DND-41 (cell line): ENCODE measurements around the gene TTLL11.

ENCODE experiments used
- ATAC-seq: fragments of 200-7000 bp; cut with Tn5 transposase; 3 replicates; pipeline ENCODE4 v1.9.1; 2021; ENCODE audit warnings: low read depth; ENCODE audit not compliant: insufficient read depth
- DNase-seq: peaks from one replicate; pipeline ENCODE4 v3.0.0-alpha.2; 2020
- H2AFZ ChIP-seq: 2 replicates; pipeline ENCODE4 v1.6.0; 2012; ENCODE audit warnings: low read depth, low read length
- H3K27ac ChIP-seq: 2 replicates; pipeline ENCODE4 v1.5.1; 2012; ENCODE audit warnings: low read length, inconsistent platforms
- H3K27me3 ChIP-seq: fragments of 200-600 bp; sonication (generic); 2 replicates; pipeline ENCODE4 v1.6.0; 2012; ENCODE audit warnings: low read length, mild to moderate bottlenecking, inconsistent platforms; ENCODE audit not compliant: insufficient read depth, poor library complexity
- H3K36me3 ChIP-seq: 2 replicates; pipeline ENCODE4 v1.5.1; 2012; ENCODE audit warnings: low read length, inconsistent platforms; ENCODE audit not compliant: insufficient read depth
- H3K4me1 ChIP-seq: 2 replicates; pipeline ENCODE4 v1.5.1; 2012; ENCODE audit warnings: mild to moderate bottlenecking, low read length; ENCODE audit not compliant: insufficient read depth
- H3K4me2 ChIP-seq: 2 replicates; pipeline ENCODE4 v1.6.0; 2012; ENCODE audit warnings: mild to moderate bottlenecking, moderate library complexity, low read length, inconsistent platforms; ENCODE audit not compliant: insufficient read depth
- H3K4me3 ChIP-seq, 2 experiments: fragments of 200-600 bp in 1 of 2; shearing (Covaris generic) in 1 of 2; 2 replicates each; pipeline ENCODE4 v1.5.1; 2012 to 2016; ENCODE audit warnings: inconsistent platforms in 2 of 2, low read length in 2 of 2, mild to moderate bottlenecking in 2 of 2, low read depth in 1 of 2, moderate library complexity in 1 of 2
- H3K79me2 ChIP-seq: 2 replicates; pipeline ENCODE4 v1.6.0; 2012; ENCODE audit warnings: low read length, inconsistent platforms; ENCODE audit not compliant: insufficient read depth
- H3K9ac ChIP-seq: 2 replicates; pipeline ENCODE4 v1.6.0; 2012; ENCODE audit warnings: low read depth, mild to moderate bottlenecking, inconsistent platforms, low read length, moderate library complexity
- H3K9me3 ChIP-seq: 2 replicates; pipeline ENCODE4 v1.5.1; 2012; ENCODE audit warnings: low read length, moderate library complexity, mild to moderate bottlenecking, inconsistent platforms; ENCODE audit not compliant: insufficient read depth, severe bottlenecking
- H4K20me1 ChIP-seq: 2 replicates; pipeline ENCODE4 v1.6.0; 2012; ENCODE audit warnings: low read length; ENCODE audit not compliant: insufficient read depth
- EZH2 ChIP-seq: IDR thresholded peaks from 3 replicates; pipeline ENCODE4 v1.6.1; 2012; ENCODE audit warnings: borderline replicate concordance, low read depth, mild to moderate bottlenecking, moderate library complexity, low read length, inconsistent platforms; ENCODE audit not compliant: severe bottlenecking
- TF ChIP-seq, protein P1 (sequence below): IDR thresholded peaks from 2 replicates; pipeline ENCODE4 v1.5.1; 2012; ENCODE audit warnings: borderline replicate concordance, low read length, moderate library complexity, mild to moderate bottlenecking; ENCODE audit not compliant: poor library complexity, severe bottlenecking; ENCODE audit errors: extremely low read depth

TTLL11 gene

DNA sequence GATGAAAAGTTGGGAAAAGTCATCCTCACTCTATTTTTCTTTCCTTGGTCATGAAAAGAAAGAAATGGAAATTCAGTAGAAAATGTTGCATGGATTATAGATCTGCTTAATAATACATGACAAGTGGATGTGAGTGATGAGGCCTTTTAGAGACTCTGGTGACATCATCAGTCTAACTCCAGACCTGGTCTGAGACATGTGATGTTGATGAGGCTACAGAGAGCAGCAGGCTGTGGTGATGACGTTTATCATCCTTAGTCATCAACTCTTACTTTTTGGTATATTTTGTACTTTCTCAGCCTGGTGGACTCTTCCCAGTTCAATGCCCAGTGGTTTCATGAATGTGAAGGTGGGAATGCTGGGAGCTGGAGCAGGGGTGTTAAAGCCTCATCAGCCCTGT is 116.4 kb downstream of the TTLL11 start:
- no peaks in the 10 kb centered on the region for H3K9me3 ChIP-seq
- no peak overlapping the region for H3K9ac ChIP-seq
- ATAC-seq: no peak
- no peaks in the 10 kb centered on the region for H3K4me1 ChIP-seq
- no peak for DNase-seq
- H3K79me2 ChIP-seq: no peaks in the 10 kb centered on the region
- H3K27ac ChIP-seq: no peak overlapping the region
- no peak overlapping the region for H3K4me2 ChIP-seq
- H2AFZ ChIP-seq: no peak overlapping the region
- H4K20me1 ChIP-seq: no peaks in the 10 kb centered on the region
- H3K27me3 ChIP-seq: no peaks in the 10 kb centered on the region
- TF ChIP-seq EZH2: no peak
- TF ChIP-seq, protein P1, sequence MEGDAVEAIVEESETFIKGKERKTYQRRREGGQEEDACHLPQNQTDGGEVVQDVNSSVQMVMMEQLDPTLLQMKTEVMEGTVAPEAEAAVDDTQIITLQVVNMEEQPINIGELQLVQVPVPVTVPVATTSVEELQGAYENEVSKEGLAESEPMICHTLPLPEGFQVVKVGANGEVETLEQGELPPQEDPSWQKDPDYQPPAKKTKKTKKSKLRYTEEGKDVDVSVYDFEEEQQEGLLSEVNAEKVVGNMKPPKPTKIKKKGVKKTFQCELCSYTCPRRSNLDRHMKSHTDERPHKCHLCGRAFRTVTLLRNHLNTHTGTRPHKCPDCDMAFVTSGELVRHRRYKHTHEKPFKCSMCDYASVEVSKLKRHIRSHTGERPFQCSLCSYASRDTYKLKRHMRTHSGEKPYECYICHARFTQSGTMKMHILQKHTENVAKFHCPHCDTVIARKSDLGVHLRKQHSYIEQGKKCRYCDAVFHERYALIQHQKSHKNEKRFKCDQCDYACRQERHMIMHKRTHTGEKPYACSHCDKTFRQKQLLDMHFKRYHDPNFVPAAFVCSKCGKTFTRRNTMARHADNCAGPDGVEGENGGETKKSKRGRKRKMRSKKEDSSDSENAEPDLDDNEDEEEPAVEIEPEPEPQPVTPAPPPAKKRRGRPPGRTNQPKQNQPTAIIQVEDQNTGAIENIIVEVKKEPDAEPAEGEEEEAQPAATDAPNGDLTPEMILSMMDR: no peak
- H3K4me3 ChIP-seq: no peak overlapping the region
- H3K36me3 ChIP-seq: no peaks in the 10 kb centered on the region

DNA sequence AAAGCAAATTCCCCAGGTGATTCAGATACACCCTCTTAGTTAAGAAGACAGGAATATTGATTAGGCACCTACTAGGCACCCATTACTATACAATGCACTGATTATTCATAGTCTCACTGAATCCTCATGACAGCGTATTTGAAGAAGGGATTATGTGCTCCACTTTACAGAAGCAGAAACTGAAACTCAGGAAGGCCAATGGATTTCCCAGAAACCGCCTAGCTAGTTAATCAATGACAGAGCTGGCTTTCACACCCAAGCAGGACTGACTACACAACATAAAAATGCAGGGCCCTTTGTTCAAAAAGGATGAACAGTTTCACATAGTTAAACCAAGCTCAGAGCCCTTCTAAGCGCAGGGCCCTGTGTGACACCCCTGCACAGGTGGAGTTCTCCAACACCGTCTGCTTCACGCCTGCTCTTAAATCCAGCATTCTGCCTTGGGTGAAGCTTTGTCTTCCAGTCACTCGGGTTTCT is 117.3 kb downstream of the TTLL11 start:
- H4K20me1 ChIP-seq: no peaks in the 10 kb centered on the region
- DNase-seq: no peak
- no peak overlapping the region for H3K27ac ChIP-seq
- no peak overlapping the region for H3K4me2 ChIP-seq
- ATAC-seq: no peak
- H3K4me1 ChIP-seq: no peaks in the 10 kb centered on the region
- no peaks in the 10 kb centered on the region for H3K36me3 ChIP-seq
- H2AFZ ChIP-seq: no peak overlapping the region
- H3K79me2 ChIP-seq: no peaks in the 10 kb centered on the region
- TF ChIP-seq, protein P1: no peak
- TF ChIP-seq EZH2: no peak
- H3K9me3 ChIP-seq: no peaks in the 10 kb centered on the region
- no peak overlapping the region for H3K4me3 ChIP-seq
- no peak overlapping the region for H3K9ac ChIP-seq
- H3K27me3 ChIP-seq: no peaks in the 10 kb centered on the region

DNA sequence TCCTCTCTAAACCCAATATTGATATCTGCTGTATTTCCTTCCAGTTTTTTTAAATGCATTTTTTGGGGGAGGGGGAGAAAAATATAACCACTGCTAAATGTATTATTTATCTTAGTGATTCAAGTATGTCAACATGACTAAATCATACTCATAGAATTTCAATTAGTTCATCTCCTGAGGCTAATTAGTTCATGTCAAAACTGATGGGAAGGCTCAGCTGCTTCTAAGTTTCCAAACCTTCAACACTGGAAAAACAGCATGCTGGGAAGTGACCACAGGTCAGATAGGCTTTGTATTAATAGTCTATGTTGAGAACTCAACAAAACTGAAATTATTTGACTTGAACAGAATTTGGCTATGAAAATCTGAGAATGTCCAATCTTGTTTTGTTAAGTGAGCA is 118.7 kb downstream of the TTLL11 start:
- Histone ChIP-seq H3K9ac (no peak overlapping the region), H3K36me3 (no peaks in the 10 kb centered on the region), H2AFZ (no peak overlapping the region), H3K4me2 (no peak overlapping the region), H3K4me1 (no peaks in the 10 kb centered on the region), H3K27ac (no peak overlapping the region), H3K4me3 (no peak overlapping the region), H3K9me3 (no peaks in the 10 kb centered on the region), H3K27me3 (no peaks in the 10 kb centered on the region), H3K79me2 (no peaks in the 10 kb centered on the region), H4K20me1 (no peaks in the 10 kb centered on the region)
- no peak for ATAC-seq
- DNase-seq: no peak
- TF ChIP-seq EZH2: no peak
- TF ChIP-seq, protein P1: no peak

DNA sequence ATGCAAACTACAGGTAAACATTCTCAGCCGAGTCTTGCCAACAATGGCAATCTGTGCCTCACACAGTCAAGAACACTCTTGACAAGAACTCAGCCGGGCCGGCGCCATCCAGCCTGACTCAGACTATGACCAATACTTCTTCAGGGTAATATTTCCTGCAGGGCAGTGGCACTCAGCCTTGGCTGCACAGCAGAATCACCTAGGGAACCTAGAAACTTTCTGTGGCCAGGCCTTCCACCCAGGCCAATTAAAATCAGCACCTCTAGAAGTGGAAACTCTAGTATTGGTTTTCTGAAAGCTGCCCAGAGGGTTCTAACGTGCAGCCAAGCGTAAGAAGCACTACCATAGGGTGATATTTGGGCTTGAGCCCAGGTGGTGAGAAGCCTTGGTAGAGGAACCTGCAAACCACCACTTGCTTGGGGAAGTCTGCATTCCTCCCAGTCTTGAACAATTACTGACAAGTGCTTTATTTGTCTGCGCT is 120.6 kb downstream of the TTLL11 start:
- no peaks in the 10 kb centered on the region for H3K4me1 ChIP-seq
- ATAC-seq (no peak), DNase-seq (no peak)
- H3K9me3 ChIP-seq: no peaks in the 10 kb centered on the region
- no peaks in the 10 kb centered on the region for H4K20me1 ChIP-seq
- H3K4me2 ChIP-seq: no peak overlapping the region
- no peaks in the 10 kb centered on the region for H3K36me3 ChIP-seq
- H2AFZ ChIP-seq: no peak overlapping the region
- TF ChIP-seq, protein P1: no peak
- TF ChIP-seq EZH2: no peak
- H3K9ac ChIP-seq: no peak overlapping the region
- no peak overlapping the region for H3K4me3 ChIP-seq
- H3K27ac ChIP-seq: no peak overlapping the region
- no peaks in the 10 kb centered on the region for H3K79me2 ChIP-seq
- H3K27me3 ChIP-seq: no peaks in the 10 kb centered on the region
